Measurements from ENCODE around the gene FBXO34.

FBXO34 gene

GRCh38 chr14:55383541-55384140 is 112.4 kb downstream of the FBXO34 start:
- DNase-seq (ENCODE audit: low read depth) = no peak

DNA sequence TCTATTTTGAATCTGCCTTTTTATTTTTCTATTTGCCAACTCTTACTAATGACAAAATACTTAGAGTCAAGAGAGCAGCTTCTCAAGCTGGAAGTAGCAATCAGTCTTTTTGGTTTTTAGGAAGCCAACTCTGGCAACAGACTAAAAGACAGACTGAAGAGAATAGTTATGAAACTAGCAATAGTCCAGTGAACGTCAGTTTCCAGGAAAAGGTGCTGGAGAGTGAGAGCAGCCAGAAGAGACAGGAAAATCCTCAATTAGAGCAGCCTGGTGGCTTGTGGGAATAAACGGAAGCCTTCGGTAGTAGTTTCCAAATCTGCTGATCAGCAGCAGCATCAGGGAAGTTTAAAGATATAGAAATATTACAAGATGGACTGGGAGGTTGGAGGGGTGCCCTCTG is 113.3 kb downstream of the FBXO34 start:
- no peak for DNase-seq (ENCODE audit: low read depth)

GRCh38 chr14:55386037-55386808 is 115.0 kb downstream of the FBXO34 start:
- no peak for DNase-seq (ENCODE audit: low read depth)

DNA sequence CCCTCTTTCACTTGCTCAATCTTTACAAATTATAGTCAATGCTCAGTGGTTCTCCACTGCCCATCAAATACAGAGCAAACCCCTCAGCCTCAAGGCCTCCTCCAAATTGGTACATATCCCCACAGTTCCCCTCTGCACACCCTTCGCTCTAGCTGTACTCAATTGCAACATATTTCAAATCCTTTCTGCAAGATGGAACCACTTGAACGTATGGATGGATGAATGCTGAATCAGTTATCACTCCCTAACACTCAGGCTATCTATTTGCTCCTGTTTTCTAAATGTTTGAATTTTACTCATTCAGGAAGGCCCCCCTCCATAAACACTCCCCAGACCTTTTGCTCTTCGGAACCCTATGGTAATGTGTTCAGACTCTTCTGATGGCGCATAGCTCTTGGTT is 115.9 kb downstream of the FBXO34 start:
- DNase-seq (ENCODE audit: low read depth) = no peak

DNA sequence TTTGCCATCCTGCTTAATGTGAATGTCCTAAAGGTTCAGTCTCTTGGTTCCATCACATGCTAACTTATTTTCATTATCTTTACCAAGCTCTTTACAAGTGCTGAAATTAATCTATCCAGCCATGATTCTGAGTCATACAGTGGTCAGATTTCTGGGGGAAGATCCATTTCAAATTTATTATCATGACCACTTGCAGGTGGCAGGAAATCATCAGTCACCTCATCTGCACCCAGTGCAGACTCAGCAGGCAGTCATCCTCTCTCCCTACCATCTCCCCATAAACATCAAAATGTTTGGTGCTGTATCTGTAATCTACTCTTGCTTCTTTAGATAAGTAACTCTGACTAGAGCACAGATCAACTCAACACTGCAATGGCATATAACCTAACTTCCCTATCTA is 116.9 kb downstream of the FBXO34 start:
- DNase-seq (ENCODE audit: low read depth) = no peak

GRCh38 chr14:55389330-55389729 is 118.1 kb downstream of the FBXO34 start:
- DNase-seq (ENCODE audit: low read depth) = no peak

DNA sequence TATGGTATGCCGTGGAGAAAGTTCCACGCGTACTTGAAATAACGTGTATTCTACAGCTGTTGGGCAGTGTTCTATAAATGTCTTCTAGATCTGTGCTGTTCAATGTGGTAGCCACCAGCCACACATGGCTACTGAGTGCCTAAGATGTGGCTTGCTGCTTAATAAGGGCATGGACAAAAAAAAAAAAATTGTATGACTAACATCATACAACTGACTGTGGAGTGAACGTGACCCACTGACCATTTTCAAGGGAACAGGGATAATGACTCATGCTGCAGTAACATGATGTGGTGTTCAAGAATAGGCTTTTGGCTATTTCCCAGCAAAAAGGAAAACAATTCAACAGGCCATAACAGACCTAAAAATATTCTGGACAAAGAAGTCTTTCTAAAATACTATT is 127.5 kb downstream of the FBXO34 start:
- DNase-seq (ENCODE audit: low read depth) = no peak

DNA sequence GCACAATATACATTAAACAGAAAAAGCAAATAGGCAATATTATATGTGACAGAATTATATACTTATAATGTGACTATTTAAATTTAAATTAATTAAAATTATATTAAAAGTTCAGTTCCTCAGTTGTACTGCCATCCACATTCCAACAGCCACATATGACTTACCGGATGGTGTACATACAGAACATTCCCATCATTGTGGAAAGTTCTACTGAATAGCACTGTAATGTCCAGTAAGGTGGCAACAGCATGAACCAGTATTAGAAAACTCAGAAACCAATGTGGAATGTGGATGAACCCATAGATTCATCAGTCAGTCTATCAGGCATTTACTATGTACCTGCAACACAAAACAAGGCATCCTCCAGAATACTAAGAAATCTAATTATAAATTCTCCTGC is 128.0 kb downstream of the FBXO34 start:
- no peak for DNase-seq (ENCODE audit: low read depth)

DNA sequence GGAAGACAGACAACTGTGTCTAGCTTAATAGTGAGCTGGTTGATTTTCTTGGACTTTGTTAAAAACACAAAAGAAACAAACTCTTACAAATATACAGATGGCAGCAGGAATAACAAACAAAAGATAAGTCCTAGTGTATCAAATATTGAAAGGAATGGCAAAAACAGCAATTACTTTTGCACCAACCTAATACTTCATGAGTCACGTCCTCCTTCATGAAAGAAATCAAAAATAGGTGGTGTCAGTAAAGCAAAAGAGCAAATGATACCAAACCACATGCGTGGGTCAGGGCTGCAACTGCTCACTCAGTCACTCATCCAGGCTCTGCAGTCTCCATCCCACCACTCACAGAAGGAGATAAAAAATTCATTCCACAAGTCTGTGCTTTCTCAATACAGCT is 128.6 kb downstream of the FBXO34 start:
- no peak for DNase-seq (ENCODE audit: low read depth)

GRCh38 chr14:55401751-55402150 is 130.5 kb downstream of the FBXO34 start:
- DNase-seq (ENCODE audit: low read depth) = no peak
